Measurements from ENCODE around the gene KRAS. TPM values are rescaled to one million over a fixed set of nuclear protein-coding genes. Genes with fewer than 3 reads are reported as not detected.

KRAS gene
- total RNA-seq, 2 experiments from 2014 or later: 17.0 to 19.0 TPM

DNA sequence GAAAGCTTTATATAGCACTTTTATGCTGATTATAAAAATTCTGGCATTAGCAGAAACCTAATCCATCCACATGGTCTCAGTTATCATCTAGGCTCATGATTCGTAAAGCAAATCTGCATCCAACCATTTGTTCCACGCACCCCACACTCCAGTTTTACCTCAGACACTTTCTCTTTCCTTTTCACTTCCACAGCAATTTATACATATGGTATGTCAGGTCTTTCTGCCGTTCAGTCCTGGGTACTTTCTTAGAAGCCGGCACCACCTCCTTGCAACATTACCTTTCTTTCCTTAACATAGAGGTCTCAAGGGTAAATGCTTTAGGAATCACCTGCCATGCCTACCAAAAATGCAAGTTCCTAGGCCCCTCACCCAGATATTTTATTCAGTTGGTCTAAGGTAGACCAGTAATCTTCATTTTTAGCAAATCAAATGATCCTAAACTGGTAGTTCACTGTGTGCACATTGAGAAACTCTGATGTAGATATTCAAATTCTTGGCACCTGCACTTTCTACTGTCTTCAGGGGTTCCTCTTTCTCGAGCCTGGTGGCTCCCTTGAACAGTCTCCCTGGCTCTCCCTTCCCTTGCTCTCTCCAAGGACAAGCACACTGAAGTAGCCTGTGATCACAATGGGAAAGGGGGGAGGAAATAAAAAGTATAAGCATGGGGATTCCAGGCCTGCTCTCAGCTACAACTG is 2.8 kb upstream of the KRAS start:
- Mint-ChIP-seq H3K4me3 (no peak overlapping the region), H3K36me3 (ENCODE audit: low read depth) (peaks cover 3% of the 10 kb centered on the region), H3K4me1 (ENCODE audit: low read depth) (peaks cover 23% of the 10 kb centered on the region), H3K9me3 (no peaks in the 10 kb centered on the region), H3K27me3 (no peaks in the 10 kb centered on the region), H3K27ac (no peak overlapping the region)
- DNase-seq: peak; percentile 21
- intact Hi-C loops (cut with micrococcal nuclease): no loop called here
- ChIA-PET CTCF (no interaction called here), POLR2A (no interaction called here)
- no peak for ATAC-seq
- no peak for TF ChIP-seq CTCF (IDR thresholded peaks at IDR 0.05)

DNA sequence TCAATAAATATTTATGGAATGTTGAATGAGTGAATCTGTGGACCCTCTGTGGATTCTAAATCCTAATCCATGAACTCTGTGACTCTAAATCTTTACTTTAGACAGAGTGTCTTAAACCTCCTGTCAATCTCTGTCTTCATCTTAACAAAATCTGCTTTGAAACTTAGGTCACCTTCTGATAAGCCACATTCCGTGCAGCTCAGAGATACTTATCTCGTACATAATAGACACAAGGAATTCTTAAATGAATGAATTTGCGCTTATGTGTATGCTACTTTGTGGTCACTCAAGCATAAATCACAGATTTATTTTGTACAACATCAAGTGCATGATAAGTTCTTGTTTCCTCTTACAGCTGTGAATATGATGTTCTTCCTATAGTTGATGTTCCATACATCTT is 2.2 kb upstream of the KRAS start:
- ChIA-PET POLR2A (interaction anchor here (1.3 kb wide), 1 partner anchor 132 kb away, joined by 4 read pairs; no protein-coding TSS in a partner anchor), CTCF (interaction anchor here (0.9 to 2.5 kb wide), 3 partner anchors 9 to 112 kb away, joined by 3 to 21 read pairs (median 3); no protein-coding TSS in a partner anchor)
- no peak overlapping the region for H3K4me3 Mint-ChIP-seq

GRCh38 chr12:25251769-25252168 is 1.0 kb upstream of the KRAS start:
- Mint-ChIP-seq H3K9me3 (no peaks in the 10 kb centered on the region), H3K4me1 (ENCODE audit: low read depth) (peaks cover 32% of the 10 kb centered on the region), H3K4me3 (peak overlapping the region; percentile 94), H3K27me3 (no peaks in the 10 kb centered on the region), H3K27ac (peak overlapping the region; percentile 56), H3K36me3 (ENCODE audit: low read depth) (peaks cover 12% of the 10 kb centered on the region)
- ChIA-PET CTCF (interaction anchor here (1.0 to 2.5 kb wide), 3 partner anchors 10 to 113 kb away, joined by 3 to 21 read pairs (median 4); no protein-coding TSS in a partner anchor), POLR2A (interaction anchor here (0.5 to 1.4 kb wide), 7 partner anchors 10 to 136 kb away, joined by 3 to 5 read pairs (median 4); no protein-coding TSS in a partner anchor)
- intact Hi-C loops (cut with micrococcal nuclease): no loop called here
- no peak for TF ChIP-seq CTCF (IDR thresholded peaks at IDR 0.05)
- DNase-seq: no peak
- ATAC-seq: no peak

More for the DNA sequence above, 2.2 kb upstream of the KRAS start:
- intact Hi-C loops (cut with micrococcal nuclease): no loop called here
- Mint-ChIP-seq H3K27ac (no peak overlapping the region), H3K36me3 (ENCODE audit: low read depth) (peaks cover 6% of the 10 kb centered on the region), H3K27me3 (no peaks in the 10 kb centered on the region), H3K4me1 (ENCODE audit: low read depth) (peaks cover 26% of the 10 kb centered on the region), H3K9me3 (no peaks in the 10 kb centered on the region)
- ATAC-seq (no peak), DNase-seq (no peak)
- TF ChIP-seq CTCF (IDR thresholded peaks at IDR 0.05): no peak

DNA sequence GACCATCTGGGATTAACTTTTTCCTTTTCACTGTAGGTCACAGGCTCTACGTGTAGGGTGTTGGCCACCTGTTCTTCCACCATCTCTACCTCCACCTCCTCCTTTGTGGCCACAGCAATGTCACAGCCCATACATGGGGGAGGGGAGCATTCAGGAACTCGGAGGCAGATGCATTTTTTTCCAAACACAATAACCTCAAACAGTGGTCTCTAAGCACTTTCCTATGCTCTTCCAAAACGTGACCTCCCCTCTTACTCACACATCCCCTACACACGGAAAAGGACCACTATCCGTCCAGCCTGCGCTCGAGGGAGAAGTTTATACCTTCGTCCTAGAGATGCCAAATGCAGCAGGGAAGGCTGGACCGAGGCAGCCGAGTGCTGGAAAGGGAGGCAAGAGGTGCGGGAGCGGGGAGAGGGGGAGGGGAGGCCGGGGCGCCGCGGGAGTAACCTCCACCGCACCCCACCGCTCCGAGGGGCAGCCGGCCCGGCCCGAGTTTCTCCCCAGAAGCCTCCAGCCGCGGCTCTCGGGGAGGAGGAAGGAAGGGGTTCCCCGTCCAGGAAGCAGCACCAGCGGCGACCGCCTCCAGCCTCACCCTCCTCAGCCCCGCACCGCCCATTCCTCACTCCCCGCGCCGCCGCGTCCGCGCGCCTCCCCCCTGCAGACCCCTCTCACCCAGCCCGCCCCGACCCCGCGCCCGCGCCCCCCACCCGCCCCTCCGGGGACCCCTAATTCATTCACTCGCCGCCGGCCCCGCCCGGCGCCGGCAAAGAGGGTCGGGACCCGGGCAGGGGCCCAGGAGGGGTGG is 594 bp downstream of the KRAS start:
- H3K27ac Mint-ChIP-seq: peak overlapping the region; percentile 94
- no peaks in the 10 kb centered on the region for H3K27me3 Mint-ChIP-seq
- peak; percentile 60 for ATAC-seq
- ChIA-PET POLR2A (interaction anchor here (1.0 to 1.4 kb wide), 3 partner anchors 9 to 137 kb away, joined by 4 to 6 read pairs (median 5); no protein-coding TSS in a partner anchor), CTCF (interaction anchor here (0.6 to 2.5 kb wide), 6 partner anchors 9 to 133 kb away, joined by 3 to 21 read pairs (median 4); no protein-coding TSS in a partner anchor)
- H3K4me1 Mint-ChIP-seq (ENCODE audit: low read depth): peaks cover 39% of the 10 kb centered on the region
- peaks cover 3% of the 10 kb centered on the region for H3K9me3 Mint-ChIP-seq
- peak; percentile 57 for DNase-seq
- peak overlapping the region; percentile 94 for H3K4me3 Mint-ChIP-seq
- TF ChIP-seq CTCF (IDR thresholded peaks at IDR 0.05): no peak
- intact Hi-C loops (cut with micrococcal nuclease): loop anchor here (5.0 kb wide), 1 partner anchor 72 kb away; no protein-coding TSS in a partner anchor
- H3K36me3 Mint-ChIP-seq (ENCODE audit: low read depth): peaks cover 22% of the 10 kb centered on the region

Data from activated CD8-positive, alpha-beta T cell treated with anti-CD3 and anti-CD28 coated beads for 36 hours (primary cell).